Uterus (tissue), 2 donors: ENCODE data around the gene GALNT5.
"Not testable (repeated sequence)": the region's sequence is repeated elsewhere in the genome, so short reads cannot be mapped to it uniquely, and the experiment has no call there.

ENCODE experiments used
- POLR2A ChIP-seq, 2 donors: fragments of 450-650 bp; IDR thresholded peaks; one replicate each; pipeline ENCODE4 v1.6.1; 2016; ENCODE audit warnings: antibody characterized with exemption in 2 of 2, mild to moderate bottlenecking in 1 of 2, moderate library complexity in 1 of 2
- TF ChIP-seq, protein P1 (sequence below), 4 experiments: fragments of 200-600 bp in 2 of 4; fragments of 450-650 bp in 2 of 4; sonication (generic) in 2 of 4; IDR thresholded peaks; one replicate each; pipeline ENCODE4 v1.5.1; 2016 to 2019; ENCODE audit warnings: antibody characterized with exemption in 4 of 4, mild to moderate bottlenecking in 2 of 4, moderate library complexity in 1 of 4

DNA sequence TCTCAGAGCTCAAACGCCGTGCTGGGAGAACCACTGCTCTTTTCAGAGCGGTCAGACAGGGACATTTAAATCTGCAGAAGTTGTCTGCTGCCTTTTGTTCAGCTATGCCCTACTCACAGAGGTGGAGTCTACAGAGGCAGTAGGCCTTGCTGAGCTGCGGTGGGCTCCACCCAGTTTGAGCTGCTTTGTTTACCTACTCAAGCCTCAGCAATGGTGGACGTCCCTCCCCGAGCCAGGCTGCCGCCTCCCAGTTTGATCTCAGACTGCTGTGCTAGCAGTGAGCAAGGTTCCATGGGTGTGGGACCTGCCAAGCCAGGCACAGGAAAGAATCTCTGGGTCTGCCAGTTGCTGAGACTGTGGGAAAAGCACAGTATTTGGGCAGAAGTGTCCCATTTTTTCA, 21.8 kb downstream of the GALNT5 start:
- TF ChIP-seq, protein P1, sequence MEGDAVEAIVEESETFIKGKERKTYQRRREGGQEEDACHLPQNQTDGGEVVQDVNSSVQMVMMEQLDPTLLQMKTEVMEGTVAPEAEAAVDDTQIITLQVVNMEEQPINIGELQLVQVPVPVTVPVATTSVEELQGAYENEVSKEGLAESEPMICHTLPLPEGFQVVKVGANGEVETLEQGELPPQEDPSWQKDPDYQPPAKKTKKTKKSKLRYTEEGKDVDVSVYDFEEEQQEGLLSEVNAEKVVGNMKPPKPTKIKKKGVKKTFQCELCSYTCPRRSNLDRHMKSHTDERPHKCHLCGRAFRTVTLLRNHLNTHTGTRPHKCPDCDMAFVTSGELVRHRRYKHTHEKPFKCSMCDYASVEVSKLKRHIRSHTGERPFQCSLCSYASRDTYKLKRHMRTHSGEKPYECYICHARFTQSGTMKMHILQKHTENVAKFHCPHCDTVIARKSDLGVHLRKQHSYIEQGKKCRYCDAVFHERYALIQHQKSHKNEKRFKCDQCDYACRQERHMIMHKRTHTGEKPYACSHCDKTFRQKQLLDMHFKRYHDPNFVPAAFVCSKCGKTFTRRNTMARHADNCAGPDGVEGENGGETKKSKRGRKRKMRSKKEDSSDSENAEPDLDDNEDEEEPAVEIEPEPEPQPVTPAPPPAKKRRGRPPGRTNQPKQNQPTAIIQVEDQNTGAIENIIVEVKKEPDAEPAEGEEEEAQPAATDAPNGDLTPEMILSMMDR (IDR thresholded peaks at IDR 0.05) = not testable (repeated sequence)
- not testable (repeated sequence) for TF ChIP-seq POLR2A (IDR thresholded peaks at IDR 0.05)
